Brain microvascular endothelial cell (primary cell): Measurements from ENCODE around the gene FAM131C.

Experiments used
- DNase-seq: peaks from one replicate; pipeline ENCODE4 v3.0.0-alpha.2; 2020
- H3K27ac ChIP-seq: fragments of 250-450 bp; sonication (Bioruptor Pico); 2 replicates; pipeline ENCODE4 v1.5.1; 2020; ENCODE audit warnings: mild to moderate bottlenecking, moderate library complexity
- H3K27me3 ChIP-seq: fragments of 250-450 bp; sonication (Bioruptor Pico); replicated peaks from 2 replicates; pipeline ENCODE4 v1.5.1; 2020; ENCODE audit warnings: mild to moderate bottlenecking
- H3K36me3 ChIP-seq: fragments of 250-450 bp; sonication (Bioruptor Pico); replicated peaks from 2 replicates; pipeline ENCODE4 v1.5.1; 2020; ENCODE audit warnings: mild to moderate bottlenecking
- H3K4me3 ChIP-seq: 2 replicates; pipeline ENCODE4 v1.5.1; 2011; ENCODE audit warnings: low read depth, mild to moderate bottlenecking, control low read depth, low read length, moderate library complexity
- CTCF ChIP-seq: IDR thresholded peaks from 2 replicates; pipeline ENCODE4 v1.5.1; 2011; ENCODE audit warnings: low read depth, mild to moderate bottlenecking, moderate library complexity, low read length, control low read depth, inconsistent platforms; ENCODE audit errors: missing control alignments
- in situ Hi-C: cut with HindIII; loops from 2 replicates; pipeline ENCODE4 v1.10.0; 2017; ENCODE audit warnings: low sequenced_read_pairs, low pct_ligation_motif_present

FAM131C gene

DNA sequence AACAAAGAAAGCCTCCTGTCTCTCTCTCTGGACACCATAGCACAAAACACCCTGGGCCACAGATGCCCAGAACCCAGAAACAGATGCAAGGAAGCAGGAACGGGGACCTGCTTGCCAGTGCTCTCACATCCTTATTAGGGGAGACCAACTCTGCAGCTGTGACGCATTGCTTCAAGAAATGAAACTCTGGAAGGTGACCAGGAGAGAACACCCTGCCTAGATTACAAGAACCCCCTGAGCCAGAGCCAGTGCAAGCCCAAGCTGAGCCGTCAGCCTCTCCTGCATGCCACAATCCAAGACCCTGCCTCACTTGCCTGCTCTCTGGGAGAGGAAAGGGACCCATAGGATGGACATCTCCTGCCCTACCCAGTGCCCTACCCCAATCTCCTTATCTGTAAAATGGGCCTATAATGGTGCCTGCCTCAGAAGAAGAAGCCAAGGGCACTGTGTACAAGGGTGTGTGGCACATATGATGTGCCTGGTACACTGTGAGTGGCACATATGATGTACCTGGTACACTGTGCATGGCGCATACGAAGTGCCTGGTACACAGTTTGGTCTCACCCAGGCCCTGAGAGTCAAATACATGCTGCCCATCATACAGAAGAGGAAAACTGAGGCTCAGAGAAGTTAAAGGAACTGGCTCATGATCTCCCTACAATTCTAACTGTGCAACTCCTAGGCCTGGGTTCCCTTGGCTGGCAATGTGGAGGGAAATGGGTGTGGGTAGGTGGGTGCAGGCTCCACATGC, 16.8 kb upstream of the FAM131C start:
- Histone ChIP-seq H3K36me3 (no peaks in the 10 kb centered on the region), H3K27ac (no peak overlapping the region), H3K27me3 (no peaks in the 10 kb centered on the region), H3K4me3 (no peak overlapping the region)
- in situ Hi-C loops: no loop called here
- no peak for TF ChIP-seq CTCF
- DNase-seq: no peak

GRCh38 chr1:16088996-16089395, 15.5 kb upstream of the FAM131C start:
- H3K27me3 ChIP-seq: no peaks in the 10 kb centered on the region
- H3K27ac ChIP-seq: no peak overlapping the region
- H3K36me3 ChIP-seq: no peaks in the 10 kb centered on the region
- no peak overlapping the region for H3K4me3 ChIP-seq
- peak; percentile 83 for DNase-seq
- TF ChIP-seq CTCF: no peak
- in situ Hi-C loops: no loop called here

- no peak for DNase-seq
- no peaks in the 10 kb centered on the region for H3K27me3 ChIP-seq
- no peaks in the 10 kb centered on the region for H3K36me3 ChIP-seq
- in situ Hi-C loops: no loop called here
- no peak overlapping the region for H3K27ac ChIP-seq
- no peak for TF ChIP-seq CTCF
- no peak overlapping the region for H3K4me3 ChIP-seq
Measured at GRCh38 chr1:16088351-16088911, 15.0 kb upstream of the FAM131C start.

- no peak for DNase-seq
- no peaks in the 10 kb centered on the region for H3K27me3 ChIP-seq
- no peak for TF ChIP-seq CTCF
- in situ Hi-C loops: no loop called here
- no peak overlapping the region for H3K4me3 ChIP-seq
- H3K27ac ChIP-seq: no peak overlapping the region
- H3K36me3 ChIP-seq: no peaks in the 10 kb centered on the region
Measured at GRCh38 chr1:16087733-16088132, 14.3 kb upstream of the FAM131C start.

DNA sequence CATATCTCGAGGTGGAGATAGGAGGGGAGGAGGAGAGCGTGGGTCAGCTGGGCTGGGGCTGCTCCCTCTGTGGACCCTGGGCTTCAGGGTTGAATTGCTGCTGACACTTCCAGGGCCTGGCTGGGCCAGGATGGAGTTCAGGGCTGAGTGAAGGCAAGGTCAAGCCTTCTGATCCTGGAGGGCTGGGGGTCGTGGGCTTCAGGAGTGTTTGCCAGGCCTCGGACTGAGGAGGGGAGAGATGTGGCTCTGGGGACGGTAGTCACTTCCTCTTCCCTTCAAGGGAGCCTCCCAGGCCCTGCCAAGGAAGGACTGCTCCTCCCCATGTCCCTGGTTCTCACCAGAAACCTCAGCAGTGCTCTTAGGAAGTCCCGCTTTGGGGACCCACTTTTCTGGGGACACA, 12.1 kb upstream of the FAM131C start:
- in situ Hi-C loops: no loop called here
- Histone ChIP-seq H3K36me3 (no peaks in the 10 kb centered on the region), H3K27me3 (no peaks in the 10 kb centered on the region), H3K4me3 (no peak overlapping the region), H3K27ac (no peak overlapping the region)
- TF ChIP-seq CTCF: no peak
- no peak for DNase-seq
